HL-60 (cell line): ENCODE results near the gene ERBB2.

ENCODE experiments used
- DNase-seq, 2 experiments: peaks; one replicate each; pipeline ENCODE4 v3.0.0-alpha.2; 2010 to 2020; ENCODE audit warnings: low read depth in 1 of 2, low spot score in 1 of 2
- H3K27ac ChIP-seq: fragments of 250-450 bp; sonication (Bioruptor Pico); replicated peaks from 2 replicates; pipeline ENCODE4 v1.5.1; 2020; ENCODE audit warnings: mild to moderate bottlenecking, moderate library complexity
- H3K27me3 ChIP-seq: fragments of 250-450 bp; sonication (Bioruptor Pico); 2 replicates; pipeline ENCODE4 v1.5.1; 2021; ENCODE audit warnings: mild to moderate bottlenecking, moderate library complexity; ENCODE audit not compliant: insufficient read depth, poor library complexity, severe bottlenecking
- H3K4me3 ChIP-seq: replicated peaks from 2 replicates; pipeline ENCODE4 v1.5.1; 2011; ENCODE audit warnings: mild to moderate bottlenecking, control low read depth, low read length; ENCODE audit not compliant: insufficient read depth
- GABPA ChIP-seq: IDR thresholded peaks from 2 replicates; pipeline ENCODE4 v1.6.1; 2012; ENCODE audit warnings: low read depth
- POLR2AphosphoS5 ChIP-seq: IDR thresholded peaks from 2 replicates; pipeline ENCODE4 v1.6.1; 2012; ENCODE audit warnings: low read depth
- SPI1 ChIP-seq: IDR thresholded peaks from 2 replicates; pipeline ENCODE4 v1.6.1; 2012; ENCODE audit warnings: low read depth, mild to moderate bottlenecking, borderline replicate concordance
- TF ChIP-seq, protein P1 (sequence below): IDR thresholded peaks from 2 replicates; pipeline ENCODE4 v1.6.1; 2012; ENCODE audit warnings: low read depth; ENCODE audit not compliant: insufficient replicate concordance
- TF ChIP-seq, protein P2 (sequence below): IDR thresholded peaks from one replicate; pipeline ENCODE4 v1.5.1; 2011; ENCODE audit warnings: low read length, control low read depth, inconsistent platforms; ENCODE audit not compliant: insufficient read depth

Gene ERBB2

DNA sequence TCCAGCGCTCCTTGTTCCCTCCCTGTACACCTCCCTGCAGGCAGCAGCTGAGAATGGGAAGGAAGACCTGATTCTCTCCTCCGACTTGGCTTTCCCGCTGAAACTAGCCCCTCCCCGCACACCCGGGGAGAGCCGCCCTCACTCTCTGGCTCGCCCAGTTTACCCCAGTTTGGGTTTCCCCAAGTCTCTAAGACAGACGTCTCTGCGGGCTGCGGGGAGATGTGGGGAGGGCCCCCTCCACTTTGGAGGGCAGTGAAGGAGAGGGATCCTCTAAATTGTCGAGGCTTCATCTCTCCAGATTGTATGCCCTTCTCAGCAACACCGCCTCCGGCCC, 38.7 kb downstream of the ERBB2 start:
- no peak for DNase-seq
- no peak overlapping the region for H3K27ac ChIP-seq
- no peak overlapping the region for H3K4me3 ChIP-seq
- peaks cover 64% of the 10 kb centered on the region for H3K27me3 ChIP-seq
- no peak for TF ChIP-seq SPI1
- TF ChIP-seq, protein P1, sequence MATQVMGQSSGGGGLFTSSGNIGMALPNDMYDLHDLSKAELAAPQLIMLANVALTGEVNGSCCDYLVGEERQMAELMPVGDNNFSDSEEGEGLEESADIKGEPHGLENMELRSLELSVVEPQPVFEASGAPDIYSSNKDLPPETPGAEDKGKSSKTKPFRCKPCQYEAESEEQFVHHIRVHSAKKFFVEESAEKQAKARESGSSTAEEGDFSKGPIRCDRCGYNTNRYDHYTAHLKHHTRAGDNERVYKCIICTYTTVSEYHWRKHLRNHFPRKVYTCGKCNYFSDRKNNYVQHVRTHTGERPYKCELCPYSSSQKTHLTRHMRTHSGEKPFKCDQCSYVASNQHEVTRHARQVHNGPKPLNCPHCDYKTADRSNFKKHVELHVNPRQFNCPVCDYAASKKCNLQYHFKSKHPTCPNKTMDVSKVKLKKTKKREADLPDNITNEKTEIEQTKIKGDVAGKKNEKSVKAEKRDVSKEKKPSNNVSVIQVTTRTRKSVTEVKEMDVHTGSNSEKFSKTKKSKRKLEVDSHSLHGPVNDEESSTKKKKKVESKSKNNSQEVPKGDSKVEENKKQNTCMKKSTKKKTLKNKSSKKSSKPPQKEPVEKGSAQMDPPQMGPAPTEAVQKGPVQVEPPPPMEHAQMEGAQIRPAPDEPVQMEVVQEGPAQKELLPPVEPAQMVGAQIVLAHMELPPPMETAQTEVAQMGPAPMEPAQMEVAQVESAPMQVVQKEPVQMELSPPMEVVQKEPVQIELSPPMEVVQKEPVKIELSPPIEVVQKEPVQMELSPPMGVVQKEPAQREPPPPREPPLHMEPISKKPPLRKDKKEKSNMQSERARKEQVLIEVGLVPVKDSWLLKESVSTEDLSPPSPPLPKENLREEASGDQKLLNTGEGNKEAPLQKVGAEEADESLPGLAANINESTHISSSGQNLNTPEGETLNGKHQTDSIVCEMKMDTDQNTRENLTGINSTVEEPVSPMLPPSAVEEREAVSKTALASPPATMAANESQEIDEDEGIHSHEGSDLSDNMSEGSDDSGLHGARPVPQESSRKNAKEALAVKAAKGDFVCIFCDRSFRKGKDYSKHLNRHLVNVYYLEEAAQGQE: no peak
- TF ChIP-seq, protein P2, sequence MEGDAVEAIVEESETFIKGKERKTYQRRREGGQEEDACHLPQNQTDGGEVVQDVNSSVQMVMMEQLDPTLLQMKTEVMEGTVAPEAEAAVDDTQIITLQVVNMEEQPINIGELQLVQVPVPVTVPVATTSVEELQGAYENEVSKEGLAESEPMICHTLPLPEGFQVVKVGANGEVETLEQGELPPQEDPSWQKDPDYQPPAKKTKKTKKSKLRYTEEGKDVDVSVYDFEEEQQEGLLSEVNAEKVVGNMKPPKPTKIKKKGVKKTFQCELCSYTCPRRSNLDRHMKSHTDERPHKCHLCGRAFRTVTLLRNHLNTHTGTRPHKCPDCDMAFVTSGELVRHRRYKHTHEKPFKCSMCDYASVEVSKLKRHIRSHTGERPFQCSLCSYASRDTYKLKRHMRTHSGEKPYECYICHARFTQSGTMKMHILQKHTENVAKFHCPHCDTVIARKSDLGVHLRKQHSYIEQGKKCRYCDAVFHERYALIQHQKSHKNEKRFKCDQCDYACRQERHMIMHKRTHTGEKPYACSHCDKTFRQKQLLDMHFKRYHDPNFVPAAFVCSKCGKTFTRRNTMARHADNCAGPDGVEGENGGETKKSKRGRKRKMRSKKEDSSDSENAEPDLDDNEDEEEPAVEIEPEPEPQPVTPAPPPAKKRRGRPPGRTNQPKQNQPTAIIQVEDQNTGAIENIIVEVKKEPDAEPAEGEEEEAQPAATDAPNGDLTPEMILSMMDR: no peak
- no peak for TF ChIP-seq GABPA

DNA sequence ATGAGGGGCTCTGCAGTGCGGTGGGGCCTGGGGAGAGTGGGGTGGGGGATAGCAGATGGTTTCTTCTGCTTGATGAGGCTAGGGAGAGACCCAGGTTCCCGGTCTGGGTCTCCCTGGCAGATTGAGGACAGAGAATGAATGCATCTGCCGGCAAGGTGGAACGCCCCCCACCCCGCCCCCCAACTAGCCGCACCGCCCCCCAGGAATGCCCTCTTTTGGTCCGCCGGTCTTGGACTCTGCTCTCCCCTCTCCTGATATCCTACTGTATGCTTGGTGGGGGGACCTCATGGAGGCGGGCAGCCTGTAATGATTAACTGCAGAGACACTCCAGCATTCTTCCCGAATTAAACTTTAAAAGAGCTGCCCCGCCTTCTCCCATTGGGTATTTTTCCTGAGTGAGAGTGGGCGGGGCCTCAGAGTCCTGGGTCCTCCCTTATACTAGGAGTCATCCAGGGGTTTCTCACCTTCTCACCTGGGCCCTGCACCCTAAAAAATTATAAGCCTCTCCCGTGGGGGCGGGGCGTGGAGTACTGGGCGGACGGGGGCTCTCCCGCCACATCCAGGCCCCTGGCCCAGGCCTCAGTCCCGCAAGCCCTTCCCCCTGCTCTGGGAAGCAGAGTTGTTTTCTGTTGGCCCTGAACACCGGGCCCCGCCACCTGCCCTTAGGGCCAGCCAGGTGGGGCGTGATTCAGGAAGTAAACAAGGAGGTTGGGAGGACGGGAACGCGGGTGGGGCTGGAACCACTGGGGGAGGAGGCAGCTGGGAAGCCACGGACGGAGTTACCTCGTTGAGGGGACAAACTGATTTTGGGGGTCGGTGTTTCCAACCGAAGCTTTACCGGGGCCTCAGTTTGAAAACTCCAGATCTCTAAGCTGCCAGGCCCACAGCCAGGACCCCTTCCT, 39.4 kb downstream of the ERBB2 start:
- no peak for DNase-seq
- Histone ChIP-seq H3K4me3 (no peak overlapping the region), H3K27ac (no peak overlapping the region), H3K27me3 (peaks cover 64% of the 10 kb centered on the region)
- TF ChIP-seq, protein P1: no peak
- TF ChIP-seq, protein P2: no peak
- no peak for TF ChIP-seq POLR2AphosphoS5

DNA sequence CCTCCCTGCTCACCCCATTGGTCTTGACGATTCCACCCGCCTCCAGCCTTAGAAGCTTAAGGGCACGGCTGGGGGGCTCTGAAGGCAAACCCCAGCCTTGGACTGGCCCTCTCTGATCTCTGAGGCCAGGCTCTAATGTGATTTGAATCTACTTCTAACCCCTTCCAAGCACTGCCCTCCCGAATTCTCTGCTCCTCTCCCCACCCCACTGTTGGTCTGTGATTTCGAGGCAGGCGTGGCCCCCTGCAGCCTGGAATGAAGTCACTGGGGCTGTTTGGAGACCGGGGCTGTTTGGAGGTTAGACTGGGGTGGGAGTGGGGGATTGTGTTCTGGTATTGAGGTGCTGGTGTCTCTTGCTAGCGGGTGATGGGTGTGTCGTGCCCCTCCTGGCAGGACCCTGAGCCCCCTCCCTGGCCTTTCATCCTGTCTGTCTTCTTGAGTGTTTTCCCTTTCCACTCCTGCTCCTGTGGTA, 40.1 kb downstream of the ERBB2 start:
- Histone ChIP-seq H3K27ac (no peak overlapping the region), H3K27me3 (peaks cover 63% of the 10 kb centered on the region), H3K4me3 (no peak overlapping the region)
- TF ChIP-seq, protein P2: no peak
- TF ChIP-seq GABPA (no peak), POLR2AphosphoS5 (no peak), SPI1 (no peak)
- TF ChIP-seq, protein P1: no peak
- no peak for DNase-seq
